Neural cell (in vitro differentiated cells): ENCODE data around the gene TBX2.

ENCODE experiments used
- CTCF ChIP-seq: fragments of 450-650 bp; IDR thresholded peaks from 2 replicates; pipeline ENCODE4 v1.5.1; 2014; ENCODE audit warnings: antibody characterized with exemption, mild to moderate bottlenecking, moderate library complexity; ENCODE audit not compliant: poor library complexity, severe bottlenecking
- EZH2 ChIP-seq: fragments of 200-600, 300-800 bp; shearing (Covaris generic), sonication (generic); IDR thresholded peaks from 2 replicates; pipeline ENCODE4 v1.6.1; 2014; ENCODE audit warnings: antibody characterized with exemption, low read length, borderline replicate concordance, mild to moderate bottlenecking; ENCODE audit not compliant: insufficient read depth, poor library complexity, severe bottlenecking
- TAF1 ChIP-seq: IDR thresholded peaks from 2 replicates; pipeline ENCODE4 v1.6.1; 2012; ENCODE audit warnings: low read depth

- TF ChIP-seq TAF1, result no peak
- TF ChIP-seq CTCF, result no peak
- TF ChIP-seq EZH2, result no peak
Measured at GRCh38 chr17:61353615-61354014, 46.0 kb upstream of the TBX2 start.
